ENCODE data around the gene PPM1H. TPM values are rescaled to one million over a fixed set of nuclear protein-coding genes. Genes with fewer than 3 reads are reported as not detected.

The PPM1H gene
- total and polyA plus RNA-seq, 4 donors = 22.0 to 35.8 (median 26.0) TPM

DNA sequence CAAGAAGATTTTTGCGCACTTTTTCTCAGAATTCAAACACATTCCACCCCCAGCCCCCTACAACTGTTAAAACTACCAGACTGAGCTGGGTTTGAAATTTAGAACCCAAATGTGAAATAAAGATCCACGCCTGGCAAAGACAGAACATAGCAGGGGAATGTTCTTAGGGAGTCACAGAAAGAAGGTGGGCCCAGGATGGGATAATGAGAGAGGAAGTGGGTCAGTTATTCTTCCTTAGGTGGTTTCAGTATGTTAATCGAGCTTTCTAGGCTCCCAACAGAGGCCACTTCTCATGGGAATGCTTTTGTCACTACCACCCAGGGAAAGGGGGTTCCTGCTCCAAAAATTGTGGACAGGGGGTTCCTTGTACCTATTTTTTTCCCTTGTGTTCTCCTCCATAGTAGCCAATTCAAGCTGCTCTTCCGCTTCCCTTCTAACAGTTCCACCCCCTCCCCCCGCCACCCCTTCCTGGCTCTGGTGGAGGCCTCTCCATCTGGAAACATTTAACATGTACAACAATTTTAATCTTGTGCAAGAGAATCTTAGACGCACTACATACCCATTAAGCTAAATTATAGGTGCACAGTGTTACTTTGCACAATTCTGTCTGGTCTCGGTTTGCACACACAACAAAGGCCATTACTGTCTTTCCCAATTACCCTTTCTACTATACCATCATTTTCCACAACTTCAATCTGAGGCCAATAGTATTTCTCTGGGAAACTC, 250.2 kb downstream of the PPM1H start:
- Histone ChIP-seq H3K27ac (ENCODE audit: low read depth, low read length) (peak overlapping the region; percentile 82), H3K4me1 (ENCODE audit: control insufficient read depth, insufficient read depth, low read length) (peaks cover 9% of the 10 kb centered on the region), H3K36me3 (ENCODE audit: control insufficient read depth, insufficient read depth, low read length) (no peaks in the 10 kb centered on the region), H3K27me3 (ENCODE audit: control insufficient read depth, insufficient read depth, low read length) (no peaks in the 10 kb centered on the region), H3K9me3 (ENCODE audit: control insufficient read depth, insufficient read depth, low read length) (no peaks in the 10 kb centered on the region), H3K4me3 (ENCODE audit: low read depth, low read length) (no peak overlapping the region)
- DNase-seq (ENCODE audit: low read depth in 4 of 6, low spot score in 6 of 6) = peak in 1 of 6 donors; percentile 72
- 71% methylated on average over 5 of the region's 7 CpGs for WGBS (ENCODE audit: insufficient coverage)

DNA sequence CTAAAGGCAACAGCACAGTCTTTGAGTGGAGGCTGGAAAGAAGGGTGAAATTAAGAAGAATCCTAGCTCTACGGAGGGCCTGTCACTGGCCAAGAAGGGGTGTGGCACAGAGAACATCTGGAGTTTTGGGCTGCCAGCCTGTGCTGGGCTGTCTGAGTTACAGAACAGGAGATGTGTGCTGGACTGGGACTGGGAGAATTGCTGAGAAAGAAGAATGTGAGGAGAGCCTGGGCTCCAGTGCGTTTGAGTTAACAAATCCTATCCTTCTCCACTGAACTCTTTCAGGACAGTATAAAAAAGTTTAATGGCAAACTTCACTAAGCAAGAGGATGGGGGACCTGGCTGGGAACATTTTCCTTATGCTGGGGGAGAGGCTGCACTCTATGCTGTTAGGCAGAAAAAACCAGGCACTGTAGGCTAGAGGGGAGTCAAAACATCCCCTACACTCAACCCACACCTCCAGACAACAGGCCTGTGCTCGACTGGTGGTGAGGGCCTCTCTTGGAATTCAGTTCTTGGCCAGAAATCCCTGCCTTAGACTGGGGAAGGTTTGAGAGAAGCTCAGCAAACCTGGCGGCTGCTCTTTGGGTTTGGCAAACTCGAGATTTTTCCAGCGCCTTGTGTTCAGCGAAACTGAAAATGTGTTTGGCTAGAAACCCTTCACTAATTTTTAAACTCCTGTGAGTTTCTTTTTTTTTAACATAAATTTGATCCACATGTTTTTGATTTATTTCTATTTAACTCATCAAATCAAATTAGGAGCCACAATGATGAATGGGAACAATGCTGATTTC, 251.0 kb downstream of the PPM1H start:
- Histone ChIP-seq H3K27me3 (ENCODE audit: control insufficient read depth, insufficient read depth, low read length) (no peaks in the 10 kb centered on the region), H3K4me1 (ENCODE audit: control insufficient read depth, insufficient read depth, low read length) (peaks cover 9% of the 10 kb centered on the region), H3K27ac (ENCODE audit: low read depth, low read length) (peak overlapping the region; percentile 82), H3K4me3 (ENCODE audit: low read depth, low read length) (no peak overlapping the region), H3K9me3 (ENCODE audit: control insufficient read depth, insufficient read depth, low read length) (no peaks in the 10 kb centered on the region), H3K36me3 (ENCODE audit: control insufficient read depth, insufficient read depth, low read length) (no peaks in the 10 kb centered on the region)
- 63% methylated on average over 1 of the region's 7 CpGs for WGBS (ENCODE audit: insufficient coverage)
- DNase-seq (ENCODE audit: low read depth in 4 of 6, low spot score in 6 of 6) = peak in 1 of 6 donors; percentile 91

DNA sequence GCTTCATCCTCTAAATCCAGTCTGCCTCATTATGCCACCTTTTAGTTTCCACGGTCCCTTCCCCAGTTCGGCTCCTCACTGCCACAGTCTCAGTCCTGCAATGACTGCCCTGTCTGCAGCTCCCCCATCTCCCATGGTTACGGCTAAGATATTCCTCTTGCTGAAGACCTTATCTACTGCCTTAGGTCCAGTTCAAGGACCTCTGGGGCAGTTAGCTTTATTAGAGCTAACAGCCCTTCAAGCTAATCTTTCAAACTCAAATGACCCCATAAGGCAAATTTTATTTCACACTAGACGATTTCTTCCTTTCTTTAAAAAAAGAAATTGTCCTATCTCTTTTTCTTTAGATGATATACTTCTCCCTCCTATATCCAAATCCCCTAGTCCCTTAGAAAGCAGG, 253.6 kb downstream of the PPM1H start:
- Histone ChIP-seq H3K36me3 (ENCODE audit: control insufficient read depth, insufficient read depth, low read length) (peaks cover 7% of the 10 kb centered on the region), H3K4me3 (ENCODE audit: low read depth, low read length) (no peak overlapping the region), H3K4me1 (ENCODE audit: control insufficient read depth, insufficient read depth, low read length) (peaks cover 9% of the 10 kb centered on the region), H3K27me3 (ENCODE audit: control insufficient read depth, insufficient read depth, low read length) (no peaks in the 10 kb centered on the region), H3K9me3 (ENCODE audit: control insufficient read depth, insufficient read depth, low read length) (peaks cover 2% of the 10 kb centered on the region), H3K27ac (ENCODE audit: low read depth, low read length) (no peak overlapping the region)
- no peak for DNase-seq (ENCODE audit: low read depth in 4 of 6, low spot score in 6 of 6)
- 54% methylated on average over 4 of the region's 4 CpGs for WGBS (ENCODE audit: insufficient coverage)

DNA sequence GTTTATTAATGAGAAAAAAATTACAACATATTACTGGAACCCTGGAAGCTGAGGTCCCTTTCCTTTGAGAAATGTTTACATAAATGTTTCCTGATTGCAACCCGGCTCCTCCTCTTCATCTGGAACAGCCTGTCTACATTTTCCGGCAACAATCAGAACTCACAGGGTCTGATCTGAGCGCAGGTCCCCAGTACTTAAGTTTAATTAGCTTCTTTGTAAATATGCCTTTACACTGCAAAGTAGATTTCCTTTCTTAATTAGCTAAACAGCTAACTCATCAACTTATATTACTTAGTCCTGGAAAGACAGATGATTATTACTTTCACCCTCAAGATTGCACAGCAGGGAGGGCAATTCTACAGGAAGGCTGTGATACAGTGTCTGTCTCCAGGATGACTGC, 255.3 kb downstream of the PPM1H start:
- DNase-seq (ENCODE audit: low read depth in 4 of 6, low spot score in 6 of 6) = peak in 1 of 6 donors; percentile 83
- Histone ChIP-seq H3K27ac (ENCODE audit: low read depth, low read length) (no peak overlapping the region), H3K4me3 (ENCODE audit: low read depth, low read length) (no peak overlapping the region), H3K36me3 (ENCODE audit: control insufficient read depth, insufficient read depth, low read length) (peaks cover 9% of the 10 kb centered on the region), H3K27me3 (ENCODE audit: control insufficient read depth, insufficient read depth, low read length) (no peaks in the 10 kb centered on the region), H3K9me3 (ENCODE audit: control insufficient read depth, insufficient read depth, low read length) (peaks cover 2% of the 10 kb centered on the region), H3K4me1 (ENCODE audit: control insufficient read depth, insufficient read depth, low read length) (peaks cover 5% of the 10 kb centered on the region)
- no CpG with 5 or more reads among the region's 3 CpGs for WGBS (ENCODE audit: insufficient coverage)

DNA sequence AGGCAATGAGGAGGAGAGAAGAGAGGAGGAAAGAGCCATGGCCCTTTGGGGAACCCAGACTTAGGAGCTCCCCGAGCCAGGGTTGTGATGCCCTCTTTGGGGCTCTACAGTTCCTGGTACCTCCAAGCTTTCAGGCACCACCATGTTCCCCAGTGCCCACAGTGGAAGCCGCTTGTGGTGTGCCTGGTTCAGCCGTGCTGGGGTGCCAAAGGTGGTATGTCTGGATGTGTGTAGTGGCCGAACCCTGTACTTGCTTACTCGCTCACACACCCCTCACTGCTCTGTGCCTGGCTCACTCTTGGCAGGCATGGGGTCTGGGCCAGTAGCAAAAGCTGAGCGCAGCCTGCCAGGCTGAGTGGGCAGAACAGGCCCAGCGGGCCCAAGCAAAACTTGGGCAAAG, 257.6 kb downstream of the PPM1H start:
- Histone ChIP-seq H3K9me3 (ENCODE audit: control insufficient read depth, insufficient read depth, low read length) (peaks cover 2% of the 10 kb centered on the region), H3K27ac (ENCODE audit: low read depth, low read length) (no peak overlapping the region), H3K4me3 (ENCODE audit: low read depth, low read length) (no peak overlapping the region), H3K4me1 (ENCODE audit: control insufficient read depth, insufficient read depth, low read length) (no peaks in the 10 kb centered on the region), H3K36me3 (ENCODE audit: control insufficient read depth, insufficient read depth, low read length) (peaks cover 9% of the 10 kb centered on the region), H3K27me3 (ENCODE audit: control insufficient read depth, insufficient read depth, low read length) (no peaks in the 10 kb centered on the region)
- WGBS (ENCODE audit: insufficient coverage) = 89% methylated on average over 3 of the region's 7 CpGs
- DNase-seq (ENCODE audit: low read depth in 4 of 6, low spot score in 6 of 6) = no peak

DNA sequence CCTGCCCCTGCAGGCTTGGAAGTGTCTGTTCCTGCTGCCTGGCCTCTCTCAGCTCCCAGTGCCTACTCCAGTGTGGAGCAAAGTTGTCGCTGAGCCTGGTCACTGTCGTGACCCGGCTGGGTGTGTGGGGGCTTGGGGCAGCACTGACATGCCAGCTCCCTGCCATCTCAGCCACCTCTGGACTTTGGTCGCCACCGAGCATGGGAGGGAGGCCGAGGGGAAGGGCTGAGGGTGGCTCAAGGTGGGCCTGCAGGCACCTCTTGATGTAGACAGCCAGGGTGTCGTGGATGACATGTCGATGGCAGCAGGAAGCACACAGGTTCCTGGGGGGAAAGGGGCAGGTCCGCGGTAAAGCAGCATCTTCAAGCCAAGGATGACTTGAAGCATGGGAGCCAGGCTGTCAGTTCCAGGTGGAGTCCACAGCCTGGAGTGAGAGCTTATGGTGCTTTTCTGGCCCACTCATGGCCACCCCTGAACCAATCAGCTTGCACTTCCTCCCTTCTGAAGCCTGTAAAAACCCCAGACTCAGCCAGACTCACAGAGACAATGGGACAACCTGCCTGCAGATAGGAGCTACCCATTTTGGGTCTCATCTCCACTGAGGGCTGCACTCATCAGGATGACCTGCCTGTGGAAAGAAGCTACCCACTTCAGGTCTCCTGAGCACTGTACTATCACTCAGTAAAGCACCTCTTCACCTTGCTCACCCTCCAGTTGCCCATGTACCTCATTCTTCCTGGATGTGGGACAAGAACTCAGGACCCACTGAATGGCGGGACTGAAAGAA, 258.2 kb downstream of the PPM1H start:
- H3K4me3 ChIP-seq (ENCODE audit: low read depth, low read length) = no peak overlapping the region
- no peaks in the 10 kb centered on the region for H3K4me1 ChIP-seq (ENCODE audit: control insufficient read depth, insufficient read depth, low read length)
- no peaks in the 10 kb centered on the region for H3K27me3 ChIP-seq (ENCODE audit: control insufficient read depth, insufficient read depth, low read length)
- no peak for DNase-seq (ENCODE audit: low read depth in 4 of 6, low spot score in 6 of 6)
- no peak overlapping the region for H3K27ac ChIP-seq (ENCODE audit: low read depth, low read length)
- peaks cover 2% of the 10 kb centered on the region for H3K9me3 ChIP-seq (ENCODE audit: control insufficient read depth, insufficient read depth, low read length)
- peaks cover 9% of the 10 kb centered on the region for H3K36me3 ChIP-seq (ENCODE audit: control insufficient read depth, insufficient read depth, low read length)
- WGBS (ENCODE audit: insufficient coverage) = 97% methylated on average over 11 of the region's 11 CpGs

- no peaks in the 10 kb centered on the region for H3K27me3 ChIP-seq (ENCODE audit: control insufficient read depth, insufficient read depth, low read length)
- peaks cover 9% of the 10 kb centered on the region for H3K36me3 ChIP-seq (ENCODE audit: control insufficient read depth, insufficient read depth, low read length)
- H3K4me1 ChIP-seq (ENCODE audit: control insufficient read depth, insufficient read depth, low read length) = no peaks in the 10 kb centered on the region
- WGBS (ENCODE audit: insufficient coverage) = 60% methylated on average over 1 of the region's 6 CpGs
- H3K27ac ChIP-seq (ENCODE audit: low read depth, low read length) = no peak overlapping the region
- H3K4me3 ChIP-seq (ENCODE audit: low read depth, low read length) = no peak overlapping the region
- peaks cover 2% of the 10 kb centered on the region for H3K9me3 ChIP-seq (ENCODE audit: control insufficient read depth, insufficient read depth, low read length)
- DNase-seq (ENCODE audit: low read depth in 4 of 6, low spot score in 6 of 6) = peak in 2 of 6 donors; percentile 22 to 59
These were observed 261.7 kb downstream of the PPM1H start for GRCh38 chr12:62673028-62673815.

GRCh38 chr12:62670986-62671720, 263.8 kb downstream of the PPM1H start:
- H3K27ac ChIP-seq (ENCODE audit: low read depth, low read length) = no peak overlapping the region
- no peaks in the 10 kb centered on the region for H3K9me3 ChIP-seq (ENCODE audit: control insufficient read depth, insufficient read depth, low read length)
- peaks cover under 1% of the 10 kb centered on the region for H3K36me3 ChIP-seq (ENCODE audit: control insufficient read depth, insufficient read depth, low read length)
- no peak overlapping the region for H3K4me3 ChIP-seq (ENCODE audit: low read depth, low read length)
- WGBS (ENCODE audit: insufficient coverage) = 71% methylated on average over 8 of the region's 10 CpGs
- H3K27me3 ChIP-seq (ENCODE audit: control insufficient read depth, insufficient read depth, low read length) = no peaks in the 10 kb centered on the region
- DNase-seq (ENCODE audit: low read depth in 4 of 6, low spot score in 6 of 6) = peak in 1 of 6 donors; percentile 20
- no peaks in the 10 kb centered on the region for H3K4me1 ChIP-seq (ENCODE audit: control insufficient read depth, insufficient read depth, low read length)
